Adipocyte (in vitro differentiated cells): Measurements from ENCODE around the gene ROS1.
A peak's percentile ranks its signal among the peaks of the same experiment; 100 is the strongest.

ENCODE experiments used
- DNase-seq: peaks from one replicate; pipeline ENCODE4 v3.0.0-alpha.2; 2015; ENCODE audit warnings: low read depth
- H3K27me3 ChIP-seq: replicated peaks from 2 replicates; pipeline ENCODE4 v1.7.0; 2013; ENCODE audit warnings: mild to moderate bottlenecking, low read length, moderate library complexity; ENCODE audit not compliant: control insufficient read depth, insufficient read depth
- H3K36me3 ChIP-seq: 2 replicates; pipeline ENCODE4 v1.7.0; 2013; ENCODE audit warnings: low read length, mild to moderate bottlenecking, moderate library complexity; ENCODE audit not compliant: control insufficient read depth, insufficient read depth, severe bottlenecking
- H3K4me1 ChIP-seq: 2 replicates; pipeline ENCODE4 v1.7.0; 2013; ENCODE audit warnings: mild to moderate bottlenecking, low read length, moderate library complexity; ENCODE audit not compliant: control insufficient read depth, insufficient read depth
- H3K4me3 ChIP-seq: 2 replicates; pipeline ENCODE4 v1.7.0; 2013; ENCODE audit warnings: mild to moderate bottlenecking, low read length, moderate library complexity
- H3K9ac ChIP-seq: 2 replicates; pipeline ENCODE4 v1.7.0; 2013; ENCODE audit warnings: mild to moderate bottlenecking, low read length, moderate library complexity
- H3K9me3 ChIP-seq: 2 replicates; pipeline ENCODE4 v1.7.0; 2013; ENCODE audit warnings: mild to moderate bottlenecking, low read length, moderate library complexity; ENCODE audit not compliant: control insufficient read depth

ROS1 gene

GRCh38 chr6:117440706-117441525 is 15.2 kb upstream of the ROS1 start:
- peak; percentile 82 for DNase-seq
- peaks cover 43% of the 10 kb centered on the region for H3K4me1 ChIP-seq
- H3K4me3 ChIP-seq, result no peak overlapping the region
- H3K9ac ChIP-seq, result peak overlapping the region; percentile 68
- H3K27me3 ChIP-seq, result no peaks in the 10 kb centered on the region
- no peaks in the 10 kb centered on the region for H3K36me3 ChIP-seq
- H3K9me3 ChIP-seq, result peaks cover 11% of the 10 kb centered on the region

GRCh38 chr6:117432273-117432672 is 6.5 kb upstream of the ROS1 start:
- H3K4me1 ChIP-seq, result peaks cover 18% of the 10 kb centered on the region
- H3K9me3 ChIP-seq, result peaks cover 5% of the 10 kb centered on the region
- H3K27me3 ChIP-seq, result no peaks in the 10 kb centered on the region
- no peak overlapping the region for H3K4me3 ChIP-seq
- no peak for DNase-seq
- H3K36me3 ChIP-seq, result no peaks in the 10 kb centered on the region
- no peak overlapping the region for H3K9ac ChIP-seq

GRCh38 chr6:117423754-117424153 is 2.0 kb downstream of the ROS1 start:
- no peak for DNase-seq
- Histone ChIP-seq H3K4me3 (no peak overlapping the region), H3K27me3 (no peaks in the 10 kb centered on the region)

GRCh38 chr6:117418320-117418719 is 7.4 kb downstream of the ROS1 start:
- no peak for DNase-seq
- Histone ChIP-seq H3K36me3 (no peaks in the 10 kb centered on the region), H3K4me3 (no peak overlapping the region), H3K4me1 (no peaks in the 10 kb centered on the region), H3K9ac (no peak overlapping the region), H3K27me3 (no peaks in the 10 kb centered on the region), H3K9me3 (no peaks in the 10 kb centered on the region)

More at GRCh38 chr6:117423754-117424153, 2.0 kb downstream of the ROS1 start:
- Histone ChIP-seq H3K4me1 (peaks cover 15% of the 10 kb centered on the region), H3K9ac (no peak overlapping the region), H3K36me3 (no peaks in the 10 kb centered on the region), H3K9me3 (no peaks in the 10 kb centered on the region)

GRCh38 chr6:117417851-117418250 is 7.9 kb downstream of the ROS1 start:
- H3K9ac ChIP-seq, result no peak overlapping the region
- DNase-seq, result no peak
- no peaks in the 10 kb centered on the region for H3K4me1 ChIP-seq
- no peak overlapping the region for H3K4me3 ChIP-seq
- no peaks in the 10 kb centered on the region for H3K36me3 ChIP-seq
- H3K27me3 ChIP-seq, result no peaks in the 10 kb centered on the region
- H3K9me3 ChIP-seq, result no peaks in the 10 kb centered on the region

GRCh38 chr6:117414770-117415169 is 11.0 kb downstream of the ROS1 start:
- H3K36me3 ChIP-seq, result no peaks in the 10 kb centered on the region
- H3K9me3 ChIP-seq, result no peaks in the 10 kb centered on the region
- no peak for DNase-seq
- no peaks in the 10 kb centered on the region for H3K27me3 ChIP-seq
- H3K9ac ChIP-seq, result no peak overlapping the region
- H3K4me3 ChIP-seq, result no peak overlapping the region
- no peaks in the 10 kb centered on the region for H3K4me1 ChIP-seq

GRCh38 chr6:117411474-117411873 is 14.3 kb downstream of the ROS1 start:
- Histone ChIP-seq H3K9ac (no peak overlapping the region), H3K27me3 (no peaks in the 10 kb centered on the region), H3K36me3 (no peaks in the 10 kb centered on the region), H3K4me3 (no peak overlapping the region), H3K9me3 (no peaks in the 10 kb centered on the region), H3K4me1 (no peaks in the 10 kb centered on the region)
- DNase-seq, result no peak

- Histone ChIP-seq H3K9ac (no peak overlapping the region), H3K4me3 (no peak overlapping the region), H3K36me3 (no peaks in the 10 kb centered on the region), H3K9me3 (no peaks in the 10 kb centered on the region), H3K4me1 (no peaks in the 10 kb centered on the region), H3K27me3 (no peaks in the 10 kb centered on the region)
- DNase-seq, result no peak
These were observed 15.9 kb downstream of the ROS1 start for GRCh38 chr6:117409863-117410262.

GRCh38 chr6:117409420-117409819 is 16.3 kb downstream of the ROS1 start:
- Histone ChIP-seq H3K4me3 (no peak overlapping the region), H3K36me3 (no peaks in the 10 kb centered on the region), H3K9ac (no peak overlapping the region), H3K4me1 (no peaks in the 10 kb centered on the region), H3K27me3 (no peaks in the 10 kb centered on the region), H3K9me3 (no peaks in the 10 kb centered on the region)
- no peak for DNase-seq

- Histone ChIP-seq H3K9me3 (no peaks in the 10 kb centered on the region), H3K9ac (no peak overlapping the region), H3K4me1 (no peaks in the 10 kb centered on the region), H3K4me3 (no peak overlapping the region), H3K36me3 (no peaks in the 10 kb centered on the region), H3K27me3 (no peaks in the 10 kb centered on the region)
- peak; percentile 52 for DNase-seq
These were observed 21.2 kb downstream of the ROS1 start for GRCh38 chr6:117404548-117404947.

- Histone ChIP-seq H3K4me1 (peaks cover 6% of the 10 kb centered on the region), H3K27me3 (no peaks in the 10 kb centered on the region), H3K9ac (no peak overlapping the region), H3K36me3 (no peaks in the 10 kb centered on the region), H3K9me3 (no peaks in the 10 kb centered on the region), H3K4me3 (no peak overlapping the region)
- no peak for DNase-seq
These were observed 23.9 kb downstream of the ROS1 start for GRCh38 chr6:117401799-117402198.

GRCh38 chr6:117399924-117400323 is 25.8 kb downstream of the ROS1 start:
- no peak overlapping the region for H3K9ac ChIP-seq
- DNase-seq, result peak; percentile 50

More at GRCh38 chr6:117399924-117400323, 25.8 kb downstream of the ROS1 start:
- H3K4me1 ChIP-seq, result peaks cover 16% of the 10 kb centered on the region
- H3K9me3 ChIP-seq, result no peaks in the 10 kb centered on the region
- no peaks in the 10 kb centered on the region for H3K36me3 ChIP-seq
- no peaks in the 10 kb centered on the region for H3K27me3 ChIP-seq
- H3K4me3 ChIP-seq, result no peak overlapping the region
